GM12801 (cell line): Measurements from ENCODE around the gene CNTNAP2.

Source experiments
- CTCF ChIP-seq: IDR thresholded peaks from one replicate; pipeline ENCODE4 v1.5.1; 2011; ENCODE audit warnings: control low read depth; ENCODE audit not compliant: insufficient read length; ENCODE audit errors: extremely low read depth

The CNTNAP2 gene

GRCh38 chr7:147858421-147858820 is 1741.8 kb downstream of the CNTNAP2 start:
- TF ChIP-seq CTCF: no peak

DNA sequence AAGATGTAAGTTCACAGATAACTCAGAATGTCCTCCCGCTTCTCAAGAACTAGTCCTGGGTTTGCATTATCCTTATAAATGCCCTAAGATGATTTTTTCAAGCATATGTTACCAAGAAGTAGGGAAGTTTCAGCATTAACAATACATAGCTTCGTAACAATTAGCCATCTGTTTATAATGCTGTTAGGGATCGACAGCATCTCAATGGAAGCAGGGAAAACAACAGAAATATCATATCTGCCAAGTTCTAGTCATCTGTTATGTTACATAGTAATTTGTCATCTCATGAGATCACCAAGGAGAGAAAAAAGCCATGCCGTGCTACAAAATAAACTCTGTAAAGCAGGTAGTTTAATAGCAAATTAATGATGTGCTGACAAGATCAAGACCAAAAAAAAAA is 1742.4 kb downstream of the CNTNAP2 start:
- no peak for TF ChIP-seq CTCF

GRCh38 chr7:147859486-147859885 is 1742.9 kb downstream of the CNTNAP2 start:
- TF ChIP-seq CTCF: no peak

DNA sequence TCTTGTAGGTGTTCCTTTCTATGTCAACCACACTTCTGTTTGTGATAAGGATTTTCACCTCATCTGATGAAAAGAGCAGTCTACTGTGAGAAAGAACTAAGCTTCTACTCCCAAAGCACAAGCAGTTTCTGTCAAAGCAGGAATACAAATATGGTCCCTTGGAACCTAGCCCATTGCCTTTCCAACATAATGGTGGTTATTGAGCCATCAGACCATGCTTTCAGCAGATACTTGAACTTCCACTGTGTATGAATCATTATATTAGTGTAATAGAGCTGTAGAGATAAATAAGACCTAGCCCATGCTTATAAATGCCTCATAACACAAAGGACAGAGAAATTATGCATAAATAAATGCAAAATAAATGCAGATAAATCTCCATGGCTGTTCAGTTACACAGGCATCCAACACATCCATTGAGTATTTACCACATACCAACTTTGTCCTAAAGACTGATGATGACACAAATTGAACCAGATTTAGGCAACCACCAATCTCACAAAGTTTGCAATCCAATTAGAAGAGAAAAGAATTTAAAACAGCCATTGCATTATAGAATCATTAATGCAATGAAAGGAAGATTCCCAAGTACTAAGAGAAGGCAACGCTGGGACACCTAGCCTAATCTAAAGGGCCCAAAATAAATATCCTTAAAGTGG is 1744.6 kb downstream of the CNTNAP2 start:
- TF ChIP-seq CTCF: no peak

DNA sequence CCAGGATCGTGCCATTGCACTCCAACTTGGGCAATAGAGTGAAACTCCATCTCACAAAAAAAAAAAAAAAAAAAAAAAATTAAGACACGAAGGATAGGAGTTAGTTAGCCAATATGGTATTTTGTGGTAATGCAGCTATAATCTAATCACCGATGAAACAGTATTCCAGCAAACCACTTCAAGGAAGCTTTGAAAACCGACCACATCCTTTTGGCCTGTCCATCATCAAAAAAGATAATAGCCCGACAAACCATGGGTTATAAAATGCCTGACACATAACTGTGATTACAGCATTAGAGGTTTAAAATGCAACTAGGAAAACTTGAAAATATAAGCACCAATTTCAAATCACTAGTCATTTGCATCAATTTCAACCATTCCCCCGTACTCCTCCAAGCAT is 1745.3 kb downstream of the CNTNAP2 start:
- TF ChIP-seq CTCF: no peak

- no peak for TF ChIP-seq CTCF
These were observed 1752.9 kb downstream of the CNTNAP2 start for GRCh38 chr7:147869456-147869855.

GRCh38 chr7:147878912-147879661 is 1762.5 kb downstream of the CNTNAP2 start:
- no peak for TF ChIP-seq CTCF
